H1 (cell line): ENCODE data around the gene TP53I3. TPM values are rescaled to one million over a fixed set of nuclear protein-coding genes. Genes with fewer than 3 reads are reported as not detected.

Experiments
- CTCF ChIA-PET: fragments of 300-600 bp; sonication (Branson Sonifier 250); formaldehyde crosslinking; loops from one replicate; lab custom pipeline; 2021; ENCODE audit not compliant: partially characterized antibody; lab: Charles Lee
- POLR2A ChIA-PET: fragments of 300-600 bp; sonication (Branson Sonifier 250); formaldehyde crosslinking; loops from one replicate; lab custom pipeline; 2021; ENCODE audit warnings: inconsistent platforms; ENCODE audit not compliant: partially characterized antibody; lab: Charles Lee
- DNase-seq, 2 experiments: peaks; one replicate each; pipeline versions ENCODE4 v3.0.0 to v3.0.0-alpha.2; 2010 to 2022; ENCODE audit warnings: low spot score in 2 of 2, low read depth in 1 of 2, mixed read lengths in 1 of 2
- FAIRE-seq: peaks from 2 replicates; lab custom pipeline; 2011; peaks lifted over from hg19 to GRCh38; lab: Jason Lieb, UNC
- H2AFZ ChIP-seq: 2 replicates; pipeline ENCODE4 v1.8.1; 2012; ENCODE audit warnings: low read length, inconsistent platforms
- H2AK5ac ChIP-seq: 2 replicates; pipeline ENCODE4 v1.6.1; 2013; ENCODE audit warnings: low read depth, low read length
- H2BK120ac ChIP-seq: replicated peaks from 2 replicates; pipeline ENCODE3; 2013; ENCODE audit warnings: low read depth, low read length, inconsistent platforms
- H2BK12ac ChIP-seq: 2 replicates; pipeline ENCODE4 v1.6.1; 2013; ENCODE audit warnings: low read depth, low read length
- H2BK15ac ChIP-seq: 2 replicates; pipeline ENCODE4 v1.6.1; 2013; ENCODE audit warnings: low read length
- H2BK20ac ChIP-seq: 2 replicates; pipeline ENCODE4 v1.6.1; 2013; ENCODE audit warnings: low read length
- H2BK5ac ChIP-seq: 2 replicates; pipeline ENCODE4 v1.6.1; 2013; ENCODE audit warnings: low read depth, low read length
- H3K14ac ChIP-seq: 2 replicates; pipeline ENCODE4 v1.6.1; 2013; ENCODE audit warnings: inconsistent platforms; ENCODE audit not compliant: insufficient read length
- H3K18ac ChIP-seq: 2 replicates; pipeline ENCODE4 v1.6.1; 2013; ENCODE audit warnings: low read length; ENCODE audit errors: extremely low read depth
- H3K23ac ChIP-seq: 2 replicates; pipeline ENCODE4 v1.6.1; 2013; ENCODE audit warnings: inconsistent platforms; ENCODE audit not compliant: insufficient read length
- H3K23me2 ChIP-seq: 2 replicates; pipeline ENCODE4 v1.6.1; 2013; ENCODE audit warnings: low read depth, low read length
- H3K27ac ChIP-seq: 2 replicates; pipeline ENCODE4 v1.6.1; 2011; ENCODE audit warnings: low read depth, low read length, inconsistent platforms
- H3K27me3 ChIP-seq, 4 experiments: replicated peaks in 1 of 4; 1 replicate in 1 of 4; 2 replicates in 3 of 4; pipeline versions ENCODE4 v1.6.1 to v1.8.1; 2011 to 2013; ENCODE audit warnings: low read length in 3 of 4, mild to moderate bottlenecking in 3 of 4, inconsistent platforms in 2 of 4, mixed read lengths in 2 of 4, moderate library complexity in 1 of 4; ENCODE audit not compliant: control insufficient read depth in 3 of 4, insufficient read depth in 3 of 4; ENCODE audit errors: extremely low read depth in 1 of 4
- H3K36me3 ChIP-seq, 4 experiments: 2 replicates each; pipeline versions ENCODE4 v1.6.1 to v1.8.1; 2011 to 2013; ENCODE audit warnings: mild to moderate bottlenecking in 4 of 4, low read length in 3 of 4, moderate library complexity in 2 of 4, control low read depth in 1 of 4, inconsistent platforms in 1 of 4; ENCODE audit not compliant: insufficient read depth in 4 of 4, control insufficient read depth in 2 of 4
- H3K4ac ChIP-seq: replicated peaks from 2 replicates; pipeline ENCODE3; 2013; ENCODE audit warnings: low read length, low read depth, mixed read lengths, inconsistent platforms; ENCODE audit not compliant: insufficient read length
- H3K4me1 ChIP-seq, 4 experiments: replicated peaks in 1 of 4; 1 replicate in 1 of 4; 2 replicates in 3 of 4; pipeline versions ENCODE4 v1.6.1 to v1.8.1; 2011 to 2013; ENCODE audit warnings: low read length in 3 of 4, inconsistent platforms in 2 of 4, mixed read lengths in 1 of 4; ENCODE audit not compliant: insufficient read depth in 4 of 4, control insufficient read depth in 3 of 4
- H3K4me2 ChIP-seq, 2 experiments: 2 replicates each; pipeline versions ENCODE4 v1.6.1 to v1.8.1; 2011 to 2013; ENCODE audit warnings: low read depth in 2 of 2, low read length in 2 of 2, control low read depth in 1 of 2, inconsistent platforms in 1 of 2, mild to moderate bottlenecking in 1 of 2; ENCODE audit not compliant: insufficient read depth in 1 of 2
- H3K4me3 ChIP-seq, 4 experiments: fragments of 200-600, 300-600 bp in 1 of 4; sonication (generic), shearing (Covaris generic), sonication (Bioruptor Twin) in 1 of 4; 2 replicates each; pipeline versions ENCODE4 v1.5.1 to v1.8.1; 2011 to 2016; ENCODE audit warnings: low read length in 4 of 4, low read depth in 3 of 4, control low read depth in 2 of 4, inconsistent platforms in 2 of 4, mild to moderate bottlenecking in 2 of 4, mixed read lengths in 1 of 4, moderate library complexity in 1 of 4; ENCODE audit not compliant: insufficient read depth in 2 of 4; ENCODE audit errors: extremely low read depth in 1 of 4
- H3K56ac ChIP-seq: replicated peaks from 2 replicates; pipeline ENCODE3; 2013; ENCODE audit warnings: low read depth, mild to moderate bottlenecking, mixed read lengths, low read length, inconsistent platforms; ENCODE audit not compliant: insufficient read length
- H3K79me1 ChIP-seq: 2 replicates; pipeline ENCODE4 v1.6.1; 2013; ENCODE audit warnings: low read depth, low read length, control low read depth
- H3K79me2 ChIP-seq, 2 experiments: 2 replicates each; pipeline versions ENCODE4 v1.6.1 to v1.8.1; 2012 to 2013; ENCODE audit warnings: low read length in 2 of 2, mild to moderate bottlenecking in 2 of 2, inconsistent platforms in 1 of 2; ENCODE audit not compliant: insufficient read depth in 2 of 2, control insufficient read depth in 1 of 2
- H3K9ac ChIP-seq, 4 experiments: replicated peaks in 1 of 4; 1 replicate in 1 of 4; 2 replicates in 3 of 4; pipeline versions ENCODE4 v1.6.1 to v1.8.1; 2011 to 2013; ENCODE audit warnings: low read depth in 3 of 4, low read length in 3 of 4, control low read depth in 2 of 4, mild to moderate bottlenecking in 2 of 4, moderate library complexity in 2 of 4, inconsistent platforms in 1 of 4; ENCODE audit errors: extremely low read depth in 1 of 4
- H3K9me3 ChIP-seq, 2 experiments: 2 replicates each; pipeline versions ENCODE4 v1.6.1 to v1.8.1; 2012 to 2013; ENCODE audit warnings: mild to moderate bottlenecking in 2 of 2, moderate library complexity in 2 of 2, control low read depth in 1 of 2, inconsistent platforms in 1 of 2, low read depth in 1 of 2, low read length in 1 of 2, mixed read lengths in 1 of 2; ENCODE audit not compliant: insufficient read depth in 2 of 2
- H4K20me1 ChIP-seq, 2 experiments: replicated peaks in 1 of 2; 2 replicates each; pipeline versions ENCODE3 to v1.8.1; 2011 to 2013; ENCODE audit warnings: inconsistent platforms in 2 of 2, low read length in 2 of 2, mild to moderate bottlenecking in 1 of 2; ENCODE audit not compliant: insufficient read depth in 2 of 2, control insufficient read depth in 1 of 2
- H4K5ac ChIP-seq: 2 replicates; pipeline ENCODE4 v1.6.1; 2013; ENCODE audit warnings: low read length, low read depth, mixed read lengths, inconsistent platforms; ENCODE audit not compliant: insufficient read length
- H4K8ac ChIP-seq: 2 replicates; pipeline ENCODE4 v1.8.0; 2013; ENCODE audit warnings: mild to moderate bottlenecking, moderate library complexity, low read length, inconsistent platforms; ENCODE audit not compliant: insufficient read depth; ENCODE audit errors: extremely low read depth
- H4K91ac ChIP-seq: replicated peaks from 2 replicates; pipeline ENCODE3; 2013; ENCODE audit warnings: low read length, mixed read lengths, inconsistent platforms; ENCODE audit not compliant: insufficient read length
- EP300 ChIP-seq, 2 experiments: IDR thresholded peaks; 1 replicate in 1 of 2; 2 replicates in 1 of 2; pipeline ENCODE4 v1.6.1; 2011 to 2012; ENCODE audit warnings: low read depth in 2 of 2, low read length in 2 of 2, mild to moderate bottlenecking in 2 of 2, borderline replicate concordance in 1 of 2, inconsistent platforms in 1 of 2, moderate library complexity in 1 of 2
- FOSL1 ChIP-seq: IDR thresholded peaks from 2 replicates; pipeline ENCODE4 v1.6.1; 2011; ENCODE audit warnings: mild to moderate bottlenecking, low read depth, low read length, moderate library complexity; ENCODE audit not compliant: insufficient read depth
- MAFK ChIP-seq: IDR thresholded peaks from 2 replicates; pipeline ENCODE4 v1.6.1; 2012; ENCODE audit warnings: low read depth, mild to moderate bottlenecking, improper control_type of control experiment, low read length
- SIX5 ChIP-seq: IDR thresholded peaks from 2 replicates; pipeline ENCODE4 v1.6.1; 2011; ENCODE audit warnings: mild to moderate bottlenecking, low read depth, low read length
- YY1 ChIP-seq: IDR thresholded peaks from 2 replicates; pipeline ENCODE4 v1.6.1; 2011; ENCODE audit warnings: low read depth, mild to moderate bottlenecking, low read length
- WGBS, 2 experiments: shearing (Covaris generic) in 1 of 2; methylation state at CpG; one replicate each; pipeline versions ENCODE4 v1.1.6 to v1.1.7; 2013 to 2015; ENCODE audit warnings: low lambda C conversion rate in 2 of 2, mixed read lengths in 2 of 2, inconsistent platforms in 1 of 2, low coverage in 1 of 2, missing lambda C conversion rate in 1 of 2; ENCODE audit not compliant: insufficient replicate concordance in 2 of 2, insufficient coverage in 1 of 2, insufficient read length in 1 of 2; ENCODE audit errors: extremely low coverage in 1 of 2, missing lambda C conversion rate in 1 of 2; 5-methylcytosine and 5-hydroxymethylcytosine counted together
- polyA plus RNA-seq, 7 experiments: library from polyadenylated mRNA; depleted of rRNA in 3 of 7; stranded (reverse) in 5 of 7; unstranded in 2 of 7; fragments of >200 nt in 5 of 7; fragments of 200-250 nt in 2 of 7; gene quantifications; 1 replicate in 5 of 7; 2 replicates in 1 of 7; 4 replicates in 1 of 7; pipeline versions ENCODE4 v1.2.1 to v1.2.3, GENCODE V29; 2011 to 2013; ENCODE audit warnings: missing spikeins in 2 of 7, mixed read lengths in 2 of 7
- total RNA-seq: library from RNA; stranded (reverse); fragmentation: NEBNext Ultra II Directional; extraction: Animal tissue kit (Norgen Biotek cat#: 25700); gene quantifications from 2 replicates; pipeline ENCODE4 v1.2.1, GENCODE V29; 2021
- TF ChIP-seq, protein P1 (sequence below): IDR thresholded peaks from 2 replicates; pipeline ENCODE4 v1.6.1; 2011; ENCODE audit warnings: low read depth, mild to moderate bottlenecking, low read length; ENCODE audit not compliant: insufficient read depth

TP53I3 gene
- total and polyA plus RNA-seq, 2 of the 8 experiments (the other 6 are each of a cell fraction or from before 2014, with no cell fraction given): 29.4 to 34.5 TPM

DNA sequence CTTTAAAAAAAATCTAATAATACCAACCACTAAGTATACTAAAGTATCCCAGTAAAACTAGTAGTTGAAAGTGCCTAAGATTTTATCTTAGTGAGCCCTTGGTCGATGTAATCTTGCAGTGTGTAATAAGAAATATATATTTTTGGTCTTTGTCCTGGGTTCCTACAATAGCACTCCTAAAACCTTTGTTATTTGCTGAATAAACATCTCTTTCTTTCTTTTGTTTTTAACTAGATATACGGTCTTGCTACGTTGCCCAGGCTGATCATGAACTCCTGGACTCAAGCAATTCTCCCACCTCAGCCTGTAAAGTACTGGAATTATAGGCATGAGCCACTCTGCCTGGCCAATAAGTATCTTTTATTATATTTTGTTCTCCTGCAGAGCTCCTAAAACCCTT is 2.4 kb upstream of the TP53I3 start:
- H3K18ac ChIP-seq: no peak overlapping the region
- H4K20me1 ChIP-seq: no peaks in the 10 kb centered on the region
- H4K91ac ChIP-seq: no peak overlapping the region
- H3K4me1 ChIP-seq: peaks cover 4 to 11% (median 9%) of the 10 kb centered on the region in 4 experiments
- POLR2A ChIA-PET: interaction anchor here (0.6 kb wide), 1 partner anchor 977 kb away, joined by 3 read pairs; no protein-coding TSS in a partner anchor
- H4K8ac ChIP-seq: no peak overlapping the region
- H3K56ac ChIP-seq: no peak overlapping the region
- no peak overlapping the region for H3K14ac ChIP-seq
- H3K27ac ChIP-seq: no peak overlapping the region
- 90% methylated on average over 3 of the region's 3 CpGs; no CpG with 5 or more reads in 1 of the 2 experiments for WGBS, 2 experiments
- FAIRE-seq: no peak
- H3K23ac ChIP-seq: no peak overlapping the region
- H3K9me3 ChIP-seq: no peaks in the 10 kb centered on the region
- no peak overlapping the region for H2BK15ac ChIP-seq
- CTCF ChIA-PET: interaction anchor here (1.2 kb wide), 1 partner anchor 17 kb away, joined by 4 read pairs; no protein-coding TSS in a partner anchor
- peaks cover 4 to 9% (median 7%) of the 10 kb centered on the region in 4 experiments; a peak in 6 of 8 replicates for H3K36me3 ChIP-seq
- H3K4ac ChIP-seq: no peak overlapping the region
- no peak overlapping the region for H3K9ac ChIP-seq
- H3K23me2 ChIP-seq: peaks cover 10% of the 10 kb centered on the region
- H3K79me1 ChIP-seq: no peaks in the 10 kb centered on the region
- no peak for DNase-seq
- no peak overlapping the region for H2BK20ac ChIP-seq
- H3K4me3 ChIP-seq: no peak overlapping the region
- H2AFZ ChIP-seq: no peak overlapping the region
- no peak overlapping the region for H3K4me2 ChIP-seq
- no peaks in the 10 kb centered on the region for H3K27me3 ChIP-seq
- H4K5ac ChIP-seq: no peak overlapping the region
- H2BK5ac ChIP-seq: no peak overlapping the region
- H2BK120ac ChIP-seq: no peak overlapping the region
- no peaks in the 10 kb centered on the region for H3K79me2 ChIP-seq
- no peak overlapping the region for H2AK5ac ChIP-seq
- no peak overlapping the region for H2BK12ac ChIP-seq
- TF ChIP-seq FOSL1 (no peak), EP300 (IDR thresholded peaks at IDR 0.05; ENCODE audit: borderline replicate concordance in 1 of 2, low read depth in 2 of 2, low read length in 2 of 2) (no peak), YY1 (no peak), MAFK (no peak; the same call in 1 of the 2 replicates), SIX5 (no peak)
- TF ChIP-seq, protein P1, sequence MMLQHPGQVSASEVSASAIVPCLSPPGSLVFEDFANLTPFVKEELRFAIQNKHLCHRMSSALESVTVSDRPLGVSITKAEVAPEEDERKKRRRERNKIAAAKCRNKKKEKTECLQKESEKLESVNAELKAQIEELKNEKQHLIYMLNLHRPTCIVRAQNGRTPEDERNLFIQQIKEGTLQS: no peak
